HG02642 (cell line): ENCODE measurements around the gene ITGB1BP1.

Experiments
- ATAC-seq: cut with Tn5 transposase; IDR thresholded peaks from one replicate; pipeline ENCODE4 v1.9.1; 2021; ENCODE audit warnings: mild to moderate bottlenecking; ENCODE audit not compliant: unreplicated experiment, poor library complexity

Gene ITGB1BP1

GRCh38 chr2:9355270-9355669, 68.1 kb downstream of the ITGB1BP1 start:
- ATAC-seq, result no peak

GRCh38 chr2:9354318-9354717, 69.0 kb downstream of the ITGB1BP1 start:
- no peak for ATAC-seq
